Measurements from ENCODE around the gene SRRM4. TPM values are rescaled to one million over a fixed set of nuclear protein-coding genes. Genes with fewer than 3 reads are reported as not detected.

SRRM4 gene
- total and polyA plus RNA-seq, 8 donors, result 0.05 to 2.6 (median 0.22) TPM; not detected in 2

DNA sequence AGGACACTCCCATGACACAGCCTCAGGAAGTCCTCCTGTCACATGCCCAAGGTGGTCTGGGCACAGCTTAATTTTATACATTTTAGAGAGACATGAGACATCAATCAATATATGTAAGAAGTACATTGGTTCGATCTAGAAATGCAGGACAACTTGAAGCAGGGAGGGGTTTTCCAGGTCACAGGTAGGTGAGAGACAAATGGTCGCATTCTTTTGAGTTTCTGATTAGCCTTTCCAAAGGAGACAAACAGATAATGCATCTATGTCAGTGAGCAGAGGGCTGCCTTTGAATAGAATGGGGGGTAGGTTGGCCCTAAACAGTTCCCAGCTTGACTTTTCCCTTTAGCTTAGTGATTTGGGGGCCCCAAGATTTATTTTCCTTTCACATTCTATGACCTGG lies 199.9 kb downstream of the SRRM4 start:
- H3K27me3 ChIP-seq, result peaks cover 0 to 5% (median 0%) of the 10 kb centered on the region in 3 donors
- TF ChIP-seq, protein P1, sequence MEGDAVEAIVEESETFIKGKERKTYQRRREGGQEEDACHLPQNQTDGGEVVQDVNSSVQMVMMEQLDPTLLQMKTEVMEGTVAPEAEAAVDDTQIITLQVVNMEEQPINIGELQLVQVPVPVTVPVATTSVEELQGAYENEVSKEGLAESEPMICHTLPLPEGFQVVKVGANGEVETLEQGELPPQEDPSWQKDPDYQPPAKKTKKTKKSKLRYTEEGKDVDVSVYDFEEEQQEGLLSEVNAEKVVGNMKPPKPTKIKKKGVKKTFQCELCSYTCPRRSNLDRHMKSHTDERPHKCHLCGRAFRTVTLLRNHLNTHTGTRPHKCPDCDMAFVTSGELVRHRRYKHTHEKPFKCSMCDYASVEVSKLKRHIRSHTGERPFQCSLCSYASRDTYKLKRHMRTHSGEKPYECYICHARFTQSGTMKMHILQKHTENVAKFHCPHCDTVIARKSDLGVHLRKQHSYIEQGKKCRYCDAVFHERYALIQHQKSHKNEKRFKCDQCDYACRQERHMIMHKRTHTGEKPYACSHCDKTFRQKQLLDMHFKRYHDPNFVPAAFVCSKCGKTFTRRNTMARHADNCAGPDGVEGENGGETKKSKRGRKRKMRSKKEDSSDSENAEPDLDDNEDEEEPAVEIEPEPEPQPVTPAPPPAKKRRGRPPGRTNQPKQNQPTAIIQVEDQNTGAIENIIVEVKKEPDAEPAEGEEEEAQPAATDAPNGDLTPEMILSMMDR (IDR thresholded peaks at IDR 0.05), result no peak
- TF ChIP-seq EP300 (IDR thresholded peaks at IDR 0.05), result no peak
- TF ChIP-seq POLR2AphosphoS5 (IDR thresholded peaks at IDR 0.05), result no peak
- no peak for TF ChIP-seq POLR2A (IDR thresholded peaks at IDR 0.05)
- no peaks in the 10 kb centered on the region for H3K9me3 ChIP-seq
- intact Hi-C loops (cut with DNase I; ENCODE audit: low total_unique reads), result no loop called here
- no peaks in the 10 kb centered on the region for H3K36me3 ChIP-seq
- WGBS, 5 donors, result 62 to 69% (median 64%) methylated on average over 2 of the region's 2 CpGs
- DNase-seq, result no peak
- peak overlapping the region in 4 of 5 donors; percentile 86 to 95 (median 91) for H3K27ac ChIP-seq
- peak overlapping the region; percentile 52 to 62 (median 57) for H3K4me3 ChIP-seq
- H3K4me1 ChIP-seq, result peaks cover 3 to 69% (median 42%) of the 10 kb centered on the region in 4 donors

DNA sequence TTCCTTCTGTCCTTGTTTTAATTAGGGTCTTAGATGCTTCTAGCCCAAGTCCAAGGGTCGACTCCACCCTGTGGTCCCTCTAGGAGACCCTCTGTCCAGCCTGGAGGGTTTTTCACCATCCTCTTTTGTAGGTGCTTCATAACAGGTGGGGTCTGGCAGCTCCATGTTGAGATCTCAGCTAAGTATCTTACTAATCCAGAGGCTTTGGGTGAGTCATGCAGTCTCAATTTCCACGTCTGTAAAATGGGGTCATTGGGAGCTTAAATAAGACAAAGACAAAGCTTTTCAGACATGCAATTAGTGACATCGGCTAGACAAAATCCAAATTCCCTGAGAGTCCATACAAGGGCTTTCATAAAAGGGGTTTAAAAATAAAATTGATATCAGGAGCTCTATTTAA lies 200.6 kb downstream of the SRRM4 start:
- Histone ChIP-seq H3K9me3 (no peaks in the 10 kb centered on the region), H3K27me3 (peaks cover 0 to 5% (median 0%) of the 10 kb centered on the region in 3 donors), H3K4me1 (peaks cover 3 to 69% (median 40%) of the 10 kb centered on the region in 4 donors), H3K4me3 (peak overlapping the region; percentile 52 to 62 (median 57)), H3K27ac (peak overlapping the region in 4 of 5 donors; percentile 86 to 95 (median 91)), H3K36me3 (peaks cover 0 to 6% (median 2%) of the 10 kb centered on the region in 4 donors)
- intact Hi-C loops (cut with DNase I; ENCODE audit: low total_unique reads), result no loop called here
- DNase-seq, result no peak
- WGBS, 5 donors, result 59 to 76% (median 68%) methylated on average over 3 of the region's 3 CpGs
- TF ChIP-seq, protein P1 (IDR thresholded peaks at IDR 0.05), result no peak
- TF ChIP-seq EP300 (IDR thresholded peaks at IDR 0.05), result no peak
- no peak for TF ChIP-seq POLR2AphosphoS5 (IDR thresholded peaks at IDR 0.05)
- no peak for TF ChIP-seq POLR2A (IDR thresholded peaks at IDR 0.05)

DNA sequence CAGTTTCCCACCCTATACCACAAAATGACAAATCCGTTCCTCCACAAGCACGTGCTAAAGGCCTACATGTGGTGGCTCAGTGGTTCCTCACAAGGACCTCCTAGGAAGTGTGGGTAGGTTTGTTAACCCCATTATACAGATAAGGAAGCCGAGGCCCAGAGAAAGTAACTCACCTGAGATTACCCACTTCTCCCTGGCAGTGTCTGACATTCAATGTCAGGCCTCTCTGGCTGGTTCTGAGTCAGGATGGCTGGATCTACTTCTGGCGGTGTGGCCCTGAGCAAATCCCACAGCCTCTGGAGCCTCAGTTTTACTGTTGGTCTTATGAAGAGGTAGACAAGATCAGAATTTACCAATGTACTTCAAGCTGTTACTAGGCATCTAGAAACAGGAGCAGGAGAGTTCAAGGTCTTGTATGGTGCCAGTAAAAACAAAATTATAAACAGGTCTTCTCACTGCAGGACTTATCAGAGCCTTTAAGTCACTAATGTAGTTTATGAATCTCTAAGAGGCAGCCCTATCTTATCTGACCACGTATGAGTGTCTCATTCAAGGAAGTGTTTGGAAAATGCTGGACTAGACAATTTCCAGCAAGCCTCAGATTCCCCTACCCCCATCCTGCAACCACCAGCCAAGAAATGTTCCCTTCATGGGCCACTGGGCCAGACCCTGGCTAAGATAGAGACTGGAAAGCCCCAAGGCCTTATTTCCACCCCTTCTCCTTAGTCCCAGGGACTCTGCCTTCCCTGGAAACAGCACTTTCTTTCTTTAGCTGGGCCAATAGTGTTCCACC lies 201.6 kb downstream of the SRRM4 start:
- TF ChIP-seq EP300 (IDR thresholded peaks at IDR 0.05) (no peak), POLR2AphosphoS5 (IDR thresholded peaks at IDR 0.05) (no peak), POLR2A (IDR thresholded peaks at IDR 0.05) (no peak)
- TF ChIP-seq, protein P1 (IDR thresholded peaks at IDR 0.05), result no peak
- peak overlapping the region in 4 of 5 donors; percentile 86 to 95 (median 91) for H3K27ac ChIP-seq
- H3K27me3 ChIP-seq, result peaks cover 0 to 5% (median 0%) of the 10 kb centered on the region in 3 donors
- intact Hi-C loops (cut with DNase I; ENCODE audit: low total_unique reads), result no loop called here
- peak in 1 of 2 donors; percentile 39 for DNase-seq
- H3K9me3 ChIP-seq, result no peaks in the 10 kb centered on the region
- peaks cover 3 to 76% (median 42%) of the 10 kb centered on the region in 4 donors for H3K4me1 ChIP-seq
- WGBS, 5 donors, result 63 to 69% (median 67%) methylated on average over 5 of the region's 5 CpGs
- peak overlapping the region; percentile 52 to 62 (median 57) for H3K4me3 ChIP-seq
- H3K36me3 ChIP-seq, result peaks cover 0 to 15% (median 10%) of the 10 kb centered on the region in 4 donors

DNA sequence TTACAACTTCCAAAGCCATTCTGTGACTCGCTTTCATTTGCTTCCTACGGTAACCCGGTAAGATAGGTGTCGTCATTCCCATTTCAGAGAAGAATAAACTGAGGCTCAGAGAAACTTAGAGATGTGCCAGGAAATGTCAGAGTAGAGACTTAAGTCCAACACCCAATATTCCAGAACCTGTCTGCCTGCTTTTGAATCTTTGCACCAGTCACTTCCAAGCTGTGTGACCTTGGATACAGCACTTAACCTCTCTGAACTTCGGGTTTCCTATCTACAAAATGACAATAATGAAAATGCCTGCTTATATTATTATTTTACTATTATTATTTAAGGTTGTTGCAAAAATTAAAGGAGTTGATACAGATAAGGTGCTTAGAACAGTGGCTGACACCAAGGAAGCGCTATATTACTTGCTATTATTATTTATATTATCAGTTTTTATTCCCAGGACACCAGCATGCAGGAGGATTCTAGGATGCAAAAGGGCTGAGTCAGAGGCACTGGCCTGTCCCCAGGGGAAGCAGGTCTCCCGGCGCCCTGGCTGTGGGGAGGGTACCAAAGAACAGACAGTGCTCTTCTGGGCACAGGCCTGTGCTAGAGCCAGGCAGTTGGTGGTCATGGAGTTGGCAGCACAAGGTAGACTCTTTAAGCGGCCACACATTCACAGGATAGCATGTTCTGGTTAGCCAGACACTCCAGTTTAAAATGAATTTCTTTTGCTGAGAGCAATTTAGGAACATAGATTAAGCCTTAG lies 202.8 kb downstream of the SRRM4 start:
- H3K4me1 ChIP-seq, result peaks cover 4 to 76% (median 41%) of the 10 kb centered on the region in 4 donors
- H3K27ac ChIP-seq, result peak overlapping the region in 4 of 5 donors; percentile 86 to 95 (median 91)
- DNase-seq, result no peak
- H3K4me3 ChIP-seq, result peak overlapping the region in 3 of 4 donors; percentile 7 to 62 (median 52)
- H3K36me3 ChIP-seq, result peaks cover 0 to 17% (median 10%) of the 10 kb centered on the region in 4 donors
- WGBS, 5 donors, result 71 to 89% (median 88%) methylated on average over 9 of the region's 9 CpGs
- no peaks in the 10 kb centered on the region for H3K27me3 ChIP-seq
- intact Hi-C loops (cut with DNase I; ENCODE audit: low total_unique reads), result no loop called here
- no peaks in the 10 kb centered on the region for H3K9me3 ChIP-seq
- TF ChIP-seq POLR2A (IDR thresholded peaks at IDR 0.05), result no peak
